ENCODE results near the gene CDC73. TPM values are rescaled to one million over a fixed set of nuclear protein-coding genes. Genes with fewer than 3 reads are reported as not detected.
A peak's percentile ranks its signal among the peaks of the same experiment; 100 is the strongest.
"Not testable (repeated sequence)": the region's sequence is repeated elsewhere in the genome, so short reads cannot be mapped to it uniquely, and the experiment has no call there.

CDC73 gene
- total RNA-seq, 1 donor from 2014 or later: 15.1 TPM

DNA sequence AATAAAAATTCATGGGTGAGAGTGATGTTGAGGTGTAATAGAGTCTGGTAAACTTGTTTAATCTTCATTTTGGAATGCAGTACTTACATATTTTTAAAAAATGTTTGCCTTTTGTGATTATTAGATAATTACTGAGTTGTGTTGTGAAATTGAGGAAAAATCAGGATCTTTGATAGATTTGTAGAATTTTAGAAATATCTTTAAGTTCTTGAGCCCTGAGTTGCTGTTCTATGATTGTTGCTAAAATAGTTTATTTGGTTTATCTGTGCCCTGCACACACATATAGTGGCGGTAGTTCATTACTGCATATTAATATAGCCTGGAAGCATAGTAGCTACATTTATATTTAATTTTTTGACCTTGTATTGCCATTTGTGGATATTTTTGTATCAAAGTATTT is 62.9 kb downstream of the CDC73 start:
- no peak for DNase-seq (ENCODE audit: low read depth)
- H3K4me3 ChIP-seq (ENCODE audit: low read depth, low read length): no peak overlapping the region
- TF ChIP-seq CTCF (conservative IDR thresholded peaks at IDR 0.05; ENCODE audit: low read depth, low read length): no peak

DNA sequence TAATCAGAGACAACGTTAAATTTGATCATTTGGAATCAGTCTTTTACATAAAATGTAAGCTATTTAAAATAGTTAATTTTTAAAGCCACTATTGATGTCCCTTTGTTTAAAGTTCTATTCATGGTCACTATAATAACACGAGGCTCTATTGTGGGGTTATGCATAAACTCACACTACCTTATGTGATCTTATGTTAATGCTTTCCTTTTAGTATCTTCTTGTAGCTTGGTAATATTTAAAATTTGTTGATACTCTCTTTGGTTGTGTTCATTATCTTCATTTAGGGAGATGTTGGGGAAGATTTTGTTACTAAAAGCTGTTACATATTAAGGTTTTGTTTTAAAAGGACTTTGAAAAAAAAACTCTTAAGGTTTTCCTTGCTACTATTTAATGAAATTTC is 63.4 kb downstream of the CDC73 start:
- DNase-seq (ENCODE audit: low read depth): no peak
- no peak overlapping the region for H3K4me3 ChIP-seq (ENCODE audit: low read depth, low read length)
- no peak for TF ChIP-seq CTCF (conservative IDR thresholded peaks at IDR 0.05; ENCODE audit: low read depth, low read length)

GRCh38 chr1:193185901-193186731 is 64.3 kb downstream of the CDC73 start, which contains the start of gene B3GALT2:
Gene B3GALT2, minus strand, starts transcription at chr1:193186613. Its CDS starts 5,051 bp downstream, at chr1:193181562.
- DNase-seq (ENCODE audit: low read depth): no peak
- no peak for TF ChIP-seq CTCF (conservative IDR thresholded peaks at IDR 0.05; ENCODE audit: low read depth, low read length)
- H3K4me3 ChIP-seq (ENCODE audit: low read depth, low read length): no peak within 1 kb of the TSS

DNA sequence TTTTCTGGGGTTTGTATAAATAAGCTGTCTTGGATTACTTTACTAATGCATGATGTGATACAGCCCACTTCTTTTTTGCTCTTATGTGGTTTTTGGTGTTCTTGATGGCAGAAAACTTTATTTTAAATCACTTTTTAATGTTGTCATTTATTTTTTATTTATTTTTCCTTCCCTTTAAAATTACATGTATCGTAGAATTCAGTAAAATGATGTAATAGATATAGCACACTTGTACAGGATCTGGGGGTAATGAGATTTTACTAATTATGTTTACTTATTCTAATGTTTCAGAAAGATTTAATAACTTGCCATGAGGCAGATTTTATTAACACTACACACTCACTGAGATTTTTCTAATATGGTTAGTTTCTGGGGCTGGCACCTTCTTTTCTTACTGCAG is 65.3 kb downstream of the CDC73 start:
- DNase-seq (ENCODE audit: low read depth): no peak
- no peak for TF ChIP-seq CTCF (conservative IDR thresholded peaks at IDR 0.05; ENCODE audit: low read depth, low read length)
- H3K4me3 ChIP-seq (ENCODE audit: low read depth, low read length): no peak overlapping the region

- DNase-seq (ENCODE audit: low read depth); H3K4me3 ChIP-seq (ENCODE audit: low read depth, low read length): not testable (repeated sequence)
These were observed 67.1 kb downstream of the CDC73 start for GRCh38 chr1:193188915-193189314.

DNA sequence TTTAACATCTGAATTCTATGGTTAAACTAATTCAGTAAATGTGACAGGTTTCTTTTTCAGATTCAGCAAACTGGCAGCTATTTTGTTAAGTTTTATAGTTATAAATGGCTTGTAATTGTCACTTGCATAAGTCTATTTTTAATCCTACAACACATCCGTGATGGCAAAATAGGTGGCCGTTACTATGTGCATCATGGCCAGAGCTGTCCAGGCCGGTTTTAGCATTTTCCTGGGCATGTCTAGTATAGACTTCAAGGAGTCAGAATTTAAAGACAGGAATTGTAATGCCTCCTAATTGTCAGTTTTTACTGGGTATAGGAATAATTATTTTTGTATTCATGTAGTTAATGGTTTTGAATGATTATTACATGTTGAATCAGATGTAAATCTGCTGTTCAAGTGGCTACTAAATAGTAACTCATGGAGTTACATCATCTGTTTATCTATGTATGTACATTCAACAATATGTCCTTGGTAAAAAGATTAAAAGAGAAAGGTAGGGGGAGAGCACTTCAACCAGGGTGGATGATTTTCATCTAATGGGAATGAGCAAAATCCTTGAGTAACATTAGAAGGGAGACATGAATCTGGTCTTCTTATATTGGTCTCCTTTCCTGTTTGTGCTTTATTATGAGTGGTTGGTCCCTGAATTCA is 67.7 kb downstream of the CDC73 start:
- TF ChIP-seq CTCF (conservative IDR thresholded peaks at IDR 0.05; ENCODE audit: low read depth, low read length): no peak
- no peak for DNase-seq (ENCODE audit: low read depth)
- no peak overlapping the region for H3K4me3 ChIP-seq (ENCODE audit: low read depth, low read length)

DNA sequence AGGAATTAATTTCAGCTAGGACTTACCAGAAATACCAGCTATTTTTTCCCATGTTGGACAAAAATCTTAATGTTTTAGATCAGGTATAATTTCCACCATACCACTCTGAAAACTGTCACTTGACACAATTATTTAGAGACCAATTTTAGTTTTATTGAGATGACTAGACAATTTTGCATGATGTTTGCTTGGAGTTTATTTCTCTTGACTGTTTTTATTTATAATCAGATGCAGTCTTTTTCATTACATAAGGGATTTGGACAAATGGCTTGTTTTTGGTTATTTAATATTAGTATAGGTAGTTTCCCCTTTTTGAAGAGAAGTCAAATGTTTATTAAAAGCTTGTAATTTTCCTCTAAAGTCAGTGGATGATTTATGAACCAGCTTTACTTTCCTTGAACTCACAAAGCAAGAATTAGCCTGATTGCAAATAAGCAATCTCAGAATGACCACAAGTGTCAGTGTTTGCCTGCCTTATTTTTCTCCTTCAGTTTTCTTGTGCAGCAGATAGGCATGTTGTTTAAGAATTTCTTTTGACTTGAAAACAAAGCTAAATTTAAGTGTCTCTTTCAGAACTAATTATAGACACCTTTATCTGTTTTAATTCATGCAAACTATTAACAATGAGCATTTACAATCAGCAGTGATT is 68.4 kb downstream of the CDC73 start:
- no peak overlapping the region for H3K4me3 ChIP-seq (ENCODE audit: low read depth, low read length)
- DNase-seq (ENCODE audit: low read depth): no peak
- TF ChIP-seq CTCF (conservative IDR thresholded peaks at IDR 0.05; ENCODE audit: low read depth, low read length): peak; percentile 49
